Inflammatory macrophage treated with lipopolysaccharide for 4 hours (primary cell): ENCODE measurements around the gene TMTC2.
"Not testable (repeated sequence)": the region's sequence is repeated elsewhere in the genome, so short reads cannot be mapped to it uniquely, and the experiment has no call there.

Experiments used
- DNase-seq: peaks from one replicate; pipeline ENCODE4 v3.0.0-alpha.2; 2020

TMTC2 gene

DNA sequence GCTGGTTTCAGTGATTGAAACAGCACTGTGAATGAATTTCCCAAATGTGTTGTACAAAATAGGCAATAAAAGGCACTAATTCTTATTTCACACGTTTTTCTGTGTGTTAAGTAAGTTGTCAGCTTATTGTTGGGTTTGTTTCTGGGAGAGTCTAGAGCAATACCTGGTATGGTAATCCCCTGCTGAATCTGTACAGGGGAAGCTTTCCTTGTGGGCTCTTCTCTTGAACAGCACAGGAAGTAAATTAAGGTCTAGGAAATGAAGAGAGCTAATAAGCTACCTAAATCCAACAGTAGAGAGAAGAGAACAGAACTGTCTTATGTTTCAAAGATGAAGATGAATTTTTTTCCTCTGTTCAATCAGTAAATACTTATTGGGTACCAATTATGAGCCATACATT, 406.7 kb downstream of the TMTC2 start:
- no peak for DNase-seq

DNA sequence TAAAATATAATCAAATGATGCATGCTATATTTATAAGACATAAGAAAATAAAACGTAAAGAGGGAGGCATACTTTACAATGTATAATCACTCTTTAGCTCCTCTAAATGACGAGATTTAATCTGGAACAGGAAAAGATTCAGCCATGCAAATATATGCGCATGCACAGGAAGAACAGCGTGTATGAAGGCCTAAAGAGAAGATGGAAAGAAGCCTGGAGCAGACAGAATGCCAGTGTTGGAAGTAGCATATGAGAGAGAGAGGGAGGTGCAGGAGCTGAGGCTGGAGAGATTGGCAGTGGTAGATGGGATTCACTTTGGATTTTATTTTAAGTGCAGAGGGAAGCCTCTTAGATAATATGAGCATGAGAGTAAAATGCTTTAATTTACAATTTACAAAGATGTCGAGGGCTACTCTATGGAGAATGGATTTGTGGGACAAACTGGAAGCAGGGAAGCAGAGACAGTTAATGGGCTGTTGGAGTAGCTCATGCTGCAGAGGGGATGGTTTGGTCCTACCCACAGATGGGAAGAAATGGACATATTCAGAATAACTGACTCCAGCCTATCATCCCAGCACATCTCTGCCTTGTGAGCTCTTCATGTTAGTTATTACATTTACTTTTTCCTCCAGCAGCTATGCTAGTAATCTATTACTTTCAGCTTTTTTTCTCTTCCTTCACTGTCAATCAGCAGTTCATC, 411.1 kb downstream of the TMTC2 start:
- no peak for DNase-seq

DNA sequence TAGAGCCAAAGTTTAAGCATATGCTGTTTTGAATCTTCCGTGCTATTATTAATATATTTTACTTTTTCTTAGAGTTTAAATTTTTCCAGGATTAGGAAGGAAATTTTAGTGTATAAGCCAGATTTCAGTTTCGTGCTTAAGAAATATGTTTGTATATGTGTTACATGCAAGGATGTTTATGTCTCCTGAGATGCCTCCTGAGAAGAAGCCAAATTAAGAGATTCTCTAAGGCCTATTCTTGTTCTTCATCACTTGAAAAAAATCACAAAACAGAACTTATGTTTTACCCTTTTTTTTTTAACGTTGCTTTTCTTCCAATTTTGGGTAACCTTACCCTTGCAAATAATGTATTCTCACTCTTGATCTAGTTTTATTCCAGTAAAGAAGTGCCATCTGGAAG, 412.7 kb downstream of the TMTC2 start:
- no peak for DNase-seq

DNA sequence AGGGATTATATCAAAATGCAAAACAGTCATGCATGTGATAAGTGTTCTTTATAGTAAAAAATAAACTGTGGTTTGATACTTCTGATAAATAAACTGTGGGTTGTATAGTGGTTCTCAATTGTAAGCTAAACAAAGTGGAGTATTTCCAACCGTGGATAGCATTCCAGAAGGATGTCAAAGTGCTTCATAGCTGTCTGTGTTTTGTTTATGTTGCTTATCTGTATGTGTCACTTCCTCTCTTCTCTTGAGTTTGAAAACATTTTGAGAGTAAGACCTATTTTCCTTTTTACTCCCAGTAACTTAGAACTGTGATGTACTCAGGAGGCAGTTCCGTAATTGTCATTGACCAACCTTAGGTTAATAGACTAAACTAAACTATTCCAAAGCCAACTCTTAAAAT, 415.8 kb downstream of the TMTC2 start:
- no peak for DNase-seq

DNA sequence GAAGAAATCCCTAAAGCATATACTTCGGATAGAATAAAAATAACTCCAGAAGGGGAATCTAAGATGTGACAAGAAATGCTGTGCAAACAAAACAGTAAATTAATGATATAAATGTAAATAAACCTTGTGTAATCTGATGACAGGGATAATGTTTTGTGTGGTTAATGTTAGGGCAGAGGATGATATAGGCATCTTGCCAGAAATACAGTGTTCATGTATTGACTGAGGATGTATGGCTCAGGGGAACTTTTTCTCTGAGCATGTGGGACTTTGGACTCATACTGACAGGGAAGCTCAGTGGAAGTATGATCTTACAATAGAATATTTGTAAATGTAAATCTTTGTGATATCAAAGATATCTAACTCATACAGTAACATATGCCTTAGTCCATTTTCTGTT, 420.2 kb downstream of the TMTC2 start:
- DNase-seq: no peak

DNA sequence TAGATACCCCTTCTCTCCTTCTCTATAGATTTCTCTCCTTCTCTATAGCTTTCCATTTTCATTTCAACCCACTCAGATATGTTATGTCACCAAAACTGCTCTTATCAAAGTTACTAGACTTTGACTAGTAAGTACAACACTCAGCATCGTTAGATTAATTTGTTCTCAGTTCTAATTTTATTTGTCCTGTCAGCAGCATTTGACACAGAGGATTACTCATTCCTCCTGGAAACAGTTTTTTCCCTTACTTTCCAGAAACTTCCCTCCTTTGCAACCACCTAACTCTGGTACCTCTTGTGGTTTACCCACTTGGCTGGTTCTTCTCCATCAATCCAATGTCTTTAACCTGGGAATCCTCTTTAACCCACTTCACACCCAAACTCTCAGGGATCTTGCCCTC, 423.7 kb downstream of the TMTC2 start:
- no peak for DNase-seq

DNA sequence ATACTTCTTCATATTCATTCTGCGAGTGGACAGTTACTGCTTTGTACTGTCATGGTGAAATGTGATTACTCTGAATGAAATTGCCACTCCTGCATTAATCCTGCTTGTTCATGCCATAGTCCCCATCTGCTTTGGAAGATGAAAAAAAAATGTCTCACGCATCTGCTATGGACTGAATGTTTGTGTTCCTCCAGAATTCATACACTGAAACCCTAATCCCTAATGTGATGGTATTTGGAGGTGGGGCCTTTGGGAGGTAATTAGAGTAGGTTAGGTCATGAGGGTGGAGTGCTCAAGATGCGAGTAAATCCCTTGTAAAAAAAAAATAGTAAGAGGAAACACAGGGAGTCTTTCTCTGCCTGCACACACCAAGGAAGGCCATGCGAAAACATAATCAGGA, 427.2 kb downstream of the TMTC2 start:
- DNase-seq: no peak

DNA sequence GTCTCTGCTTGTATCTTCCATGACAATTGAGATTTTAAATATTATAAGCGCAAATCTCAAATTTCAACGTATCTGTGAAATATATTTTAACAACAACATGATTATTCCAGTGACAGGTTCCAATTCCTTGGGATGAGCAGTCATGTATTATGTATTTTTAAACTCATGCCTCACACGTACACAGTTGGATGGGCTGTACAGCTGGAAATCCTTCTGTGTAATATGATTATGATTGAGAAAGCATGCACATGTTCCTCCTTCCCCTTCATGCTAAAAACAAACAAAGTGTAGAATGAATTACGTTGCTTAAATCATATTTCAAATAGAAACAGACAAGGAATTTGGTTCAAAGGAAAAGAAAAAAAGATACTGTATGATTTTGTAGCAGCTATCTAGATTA, 428.3 kb downstream of the TMTC2 start:
- DNase-seq: no peak

DNA sequence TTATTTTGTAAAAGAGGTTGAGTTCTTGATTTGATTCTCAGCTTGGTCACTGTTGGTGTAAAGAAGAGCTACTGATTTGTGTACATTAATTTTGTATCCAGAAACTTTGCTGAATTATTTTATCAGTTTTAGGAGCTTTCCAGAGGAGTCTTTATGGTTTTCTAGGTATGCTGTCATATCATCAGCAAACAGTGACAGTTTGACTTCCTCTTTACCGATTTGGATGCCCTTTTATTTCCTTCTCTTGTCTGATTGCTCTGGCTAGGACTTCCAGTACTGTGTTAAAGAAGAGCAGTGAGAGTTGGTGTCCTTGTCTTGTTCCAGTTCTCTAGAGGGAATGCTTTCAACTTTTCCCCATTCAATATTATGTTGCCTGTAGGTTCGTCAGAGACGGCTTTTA, 431.2 kb downstream of the TMTC2 start:
- not testable (repeated sequence) for DNase-seq

DNA sequence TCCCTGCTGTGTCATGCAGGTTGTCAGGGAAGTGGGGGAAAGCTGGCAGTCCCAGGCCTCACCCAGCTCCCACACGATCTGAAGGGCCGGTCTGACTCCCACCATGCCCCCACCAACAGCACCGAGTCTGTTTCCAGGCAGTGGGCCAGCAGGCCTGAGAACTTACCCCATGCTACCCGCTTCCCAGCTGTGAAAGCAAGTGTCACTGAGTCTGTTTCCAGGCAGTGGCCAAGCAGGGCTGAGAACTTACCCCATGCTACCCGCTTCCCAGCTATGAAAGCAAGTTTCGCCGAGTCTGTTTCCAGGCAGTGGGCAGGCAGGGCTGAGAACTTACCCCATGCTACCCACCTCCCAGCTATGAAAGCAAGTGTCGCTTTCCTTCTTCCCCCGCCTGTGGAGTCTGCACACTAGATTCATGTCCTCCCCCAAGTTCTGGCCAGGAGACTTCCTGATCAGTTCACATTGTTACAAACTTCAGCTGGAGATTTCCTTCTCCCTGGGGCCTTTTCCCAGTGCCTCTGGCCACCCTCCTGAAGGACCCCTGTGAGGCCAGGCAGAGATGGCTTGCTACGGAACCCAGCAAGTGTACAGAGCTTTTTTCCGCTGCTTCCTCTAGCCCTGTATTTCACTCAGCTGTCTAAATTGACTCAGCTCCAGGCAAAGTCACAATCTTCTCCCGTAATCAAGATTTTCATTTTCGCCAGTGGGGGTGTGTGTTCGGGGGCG, 435.4 kb downstream of the TMTC2 start:
- DNase-seq: no peak

DNA sequence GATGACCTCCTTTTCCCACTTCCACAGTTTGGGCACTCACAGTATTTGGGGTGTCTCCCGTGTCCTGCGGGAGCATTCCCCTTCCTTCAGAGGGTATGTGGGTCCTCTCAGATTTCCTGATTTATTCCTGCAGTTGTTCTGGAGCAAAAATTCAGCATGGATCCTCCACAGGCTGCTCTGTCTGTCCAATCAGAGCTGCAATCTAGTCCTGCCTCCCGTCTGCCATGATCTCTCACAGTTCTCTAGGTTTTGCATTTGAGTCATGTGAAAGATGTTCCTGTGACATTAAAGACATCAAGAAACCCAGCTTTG, 435.9 kb downstream of the TMTC2 start:
- no peak for DNase-seq

DNA sequence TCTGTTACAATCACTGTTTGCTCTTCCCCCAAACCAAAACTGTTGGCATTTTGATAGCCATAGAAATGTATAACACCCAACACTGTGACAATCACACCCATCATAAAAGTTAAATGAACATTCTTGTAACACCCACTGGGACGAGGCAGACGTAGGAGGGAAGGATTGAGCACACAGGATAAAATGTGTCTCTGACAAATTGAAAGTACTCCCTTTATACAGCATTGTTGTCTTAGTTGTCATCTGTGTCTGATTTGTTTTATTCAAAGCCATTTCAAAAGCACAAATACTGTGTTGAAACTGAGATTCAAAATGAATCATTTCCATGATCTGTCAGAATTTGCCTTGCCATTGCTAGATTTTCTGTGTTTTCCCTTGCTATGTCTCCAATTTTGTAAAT, 436.3 kb downstream of the TMTC2 start:
- DNase-seq: no peak

DNA sequence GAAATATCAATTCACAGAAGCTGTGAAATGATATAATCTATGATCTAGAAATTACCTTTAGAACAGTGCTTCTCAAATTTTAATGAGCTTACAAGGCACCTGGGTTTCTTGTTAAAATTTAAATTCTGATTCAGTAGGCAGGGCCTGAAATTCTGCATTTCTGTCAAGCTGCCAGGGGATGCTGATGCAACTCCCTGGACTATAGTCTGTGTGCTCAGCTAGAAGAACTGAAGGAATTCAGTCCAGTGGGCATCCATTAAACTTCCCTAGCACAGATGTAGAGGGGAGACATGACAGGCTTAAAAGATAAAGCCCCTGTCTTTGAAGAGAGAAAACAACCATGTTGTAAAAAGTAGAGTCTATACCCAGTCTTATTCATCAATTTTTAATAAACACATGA, 441.8 kb downstream of the TMTC2 start:
- no peak for DNase-seq

DNA sequence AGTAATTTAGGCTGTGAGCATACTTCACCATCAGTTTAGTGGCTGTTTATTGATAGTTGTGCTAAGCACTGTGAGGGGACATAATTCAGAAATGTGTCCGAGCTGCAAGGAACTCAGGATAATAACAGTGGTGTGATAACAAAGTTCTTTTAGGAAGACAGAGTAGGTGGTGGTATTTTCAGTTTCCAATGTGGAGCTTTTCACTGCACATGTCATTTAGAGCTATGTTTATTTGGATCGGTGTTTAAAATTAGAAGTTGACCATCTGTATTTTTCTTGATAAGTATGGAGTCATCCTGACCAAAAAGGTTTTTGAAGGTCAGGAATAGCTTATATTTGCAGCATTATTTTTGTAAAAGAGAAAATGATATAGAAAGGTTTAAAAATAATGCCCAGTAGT, 443.5 kb downstream of the TMTC2 start:
- DNase-seq: no peak

DNA sequence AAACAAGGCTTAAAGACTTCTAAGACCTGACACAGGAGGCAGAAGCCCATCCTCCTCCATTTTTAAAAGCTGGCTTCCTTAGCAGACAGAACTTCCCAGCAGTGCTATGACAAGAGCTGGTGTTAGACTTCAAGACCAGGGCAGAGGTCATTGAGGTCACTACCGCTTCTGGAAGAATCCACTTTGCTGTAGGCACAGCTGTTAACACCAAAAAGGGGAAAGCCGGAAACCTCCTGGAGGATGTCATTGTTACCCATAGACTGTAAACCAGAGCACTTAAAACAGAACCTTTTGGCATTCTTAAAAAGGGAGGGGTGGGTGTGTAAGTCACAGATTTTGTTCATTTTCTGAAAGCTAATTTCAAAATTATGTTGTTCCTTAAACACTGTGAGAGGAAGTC, 445.7 kb downstream of the TMTC2 start:
- DNase-seq: no peak

DNA sequence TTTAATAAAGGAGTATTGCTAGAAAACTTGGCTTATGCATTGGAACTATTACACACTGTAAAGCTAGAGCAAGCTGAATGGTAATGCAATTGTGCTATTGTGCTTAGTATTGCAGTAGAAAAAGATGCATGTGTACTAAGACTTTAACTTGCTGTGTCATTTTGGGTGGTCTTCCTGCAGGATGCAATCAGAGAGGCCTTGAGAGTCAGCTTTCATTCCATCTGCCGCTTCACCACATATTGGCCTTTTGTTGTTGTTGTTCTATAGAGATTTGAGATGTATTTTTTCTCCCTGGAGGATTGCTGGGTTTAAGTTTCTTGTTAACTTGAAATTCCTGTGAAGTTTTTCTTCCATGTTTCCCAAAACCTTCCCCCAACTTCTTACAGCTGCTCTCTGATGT, 449.7 kb downstream of the TMTC2 start:
- DNase-seq: no peak

DNA sequence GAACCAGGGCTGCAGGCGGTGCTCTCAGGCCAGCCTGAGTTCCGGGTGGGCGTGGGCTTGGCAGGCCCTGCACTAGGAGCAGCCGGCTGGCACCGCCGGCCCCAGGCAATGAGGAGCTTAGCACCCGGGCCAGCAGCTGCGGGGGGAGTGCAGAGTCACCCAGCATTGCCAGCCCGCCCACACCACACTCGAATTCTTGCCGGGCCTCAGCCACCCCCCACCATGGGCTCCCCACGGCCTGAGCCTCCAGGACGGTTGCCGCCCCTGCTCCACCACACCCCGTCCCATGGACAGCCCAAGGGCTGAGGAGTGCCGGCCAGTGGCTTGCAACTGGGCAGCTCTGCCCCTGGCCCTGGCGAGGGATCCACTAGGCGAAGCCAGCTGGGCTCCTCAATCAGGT, 453.4 kb downstream of the TMTC2 start:
- DNase-seq: no peak

DNA sequence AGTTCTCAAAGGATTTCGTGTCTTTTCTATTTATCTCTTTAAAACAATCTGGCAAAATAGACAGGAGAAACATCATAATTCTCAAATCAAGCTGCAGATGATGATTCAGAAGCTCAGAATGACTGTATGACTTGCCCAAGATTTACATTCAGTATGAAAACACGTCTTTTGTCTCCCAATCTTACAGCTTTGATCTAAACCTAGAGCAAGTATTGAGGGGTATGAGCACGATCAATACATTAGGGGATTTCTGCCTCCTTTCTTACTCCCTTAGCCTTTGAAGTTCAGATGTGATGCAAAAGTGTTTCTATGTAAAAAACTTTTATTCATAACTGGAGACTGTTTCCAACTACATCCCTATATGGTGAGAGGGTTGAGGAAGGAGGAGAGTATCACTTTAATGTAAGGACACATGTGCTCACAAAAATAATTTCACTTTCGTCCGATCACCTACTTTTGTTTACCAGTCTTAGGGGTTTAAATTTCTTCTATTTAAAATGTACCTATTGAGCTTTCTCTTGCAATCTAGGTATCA, 454.8 kb downstream of the TMTC2 start:
- DNase-seq: no peak

DNA sequence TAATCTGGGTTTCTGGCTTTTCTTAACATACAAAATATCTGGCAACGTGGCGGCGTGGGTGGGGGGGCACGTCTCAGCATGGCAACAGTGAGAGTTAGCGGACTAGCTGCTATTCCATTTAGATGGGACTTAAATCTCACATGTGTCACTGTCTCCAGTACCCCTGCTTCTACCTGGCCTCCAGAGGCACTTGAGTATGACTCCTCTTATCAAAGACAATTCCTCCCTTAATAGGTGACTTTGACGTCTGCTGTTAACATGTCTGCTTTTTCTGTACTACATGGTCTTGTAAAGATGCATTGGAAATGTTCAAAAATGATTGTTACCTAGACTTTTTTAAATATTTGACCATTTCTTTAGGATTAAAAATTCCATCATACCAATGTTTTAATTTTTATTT, 456.2 kb downstream of the TMTC2 start:
- no peak for DNase-seq

DNA sequence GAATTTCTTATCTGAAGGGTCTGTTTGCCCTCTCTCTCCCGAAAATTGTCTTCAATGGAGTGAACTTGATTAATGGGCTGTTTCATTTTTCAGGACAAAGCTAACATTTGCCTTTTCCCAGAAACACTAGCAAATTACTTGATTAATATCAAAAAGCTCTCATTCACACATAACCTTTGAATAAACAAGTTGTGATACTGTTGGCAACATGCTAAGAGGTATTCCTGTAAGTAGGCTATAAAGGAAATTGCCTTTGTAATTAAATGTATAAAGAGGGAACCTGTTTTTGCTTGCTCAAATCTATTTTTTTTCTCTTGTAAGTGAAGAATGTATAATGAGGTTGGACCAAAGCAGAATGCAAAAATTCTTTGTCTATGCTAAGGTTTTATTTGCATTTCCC, 457.2 kb downstream of the TMTC2 start:
- DNase-seq: no peak

DNA sequence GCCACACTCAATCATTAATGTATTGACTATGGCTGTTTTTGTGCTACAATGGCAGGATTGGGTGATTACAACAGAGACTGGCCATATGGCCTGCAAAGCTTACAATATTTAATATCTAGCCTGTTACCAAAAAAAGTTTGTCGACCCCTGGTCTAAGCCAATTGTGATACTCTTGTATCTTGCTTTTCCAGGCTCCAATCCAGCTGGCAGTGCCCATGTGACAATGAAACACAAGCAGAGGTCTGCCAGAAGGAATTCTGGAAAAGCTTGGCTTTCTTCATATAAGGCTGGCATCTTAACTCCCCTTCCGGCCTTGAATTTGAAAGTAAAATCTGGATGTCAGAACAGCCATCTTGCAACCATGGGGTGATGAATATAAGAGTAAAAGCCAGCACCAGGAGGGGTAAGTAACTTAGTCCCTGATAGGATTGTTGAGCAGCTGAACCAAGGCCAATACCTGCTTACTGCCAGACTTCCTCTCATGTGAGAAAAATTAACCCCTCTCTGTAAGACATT, 458.7 kb downstream of the TMTC2 start:
- DNase-seq: no peak

DNA sequence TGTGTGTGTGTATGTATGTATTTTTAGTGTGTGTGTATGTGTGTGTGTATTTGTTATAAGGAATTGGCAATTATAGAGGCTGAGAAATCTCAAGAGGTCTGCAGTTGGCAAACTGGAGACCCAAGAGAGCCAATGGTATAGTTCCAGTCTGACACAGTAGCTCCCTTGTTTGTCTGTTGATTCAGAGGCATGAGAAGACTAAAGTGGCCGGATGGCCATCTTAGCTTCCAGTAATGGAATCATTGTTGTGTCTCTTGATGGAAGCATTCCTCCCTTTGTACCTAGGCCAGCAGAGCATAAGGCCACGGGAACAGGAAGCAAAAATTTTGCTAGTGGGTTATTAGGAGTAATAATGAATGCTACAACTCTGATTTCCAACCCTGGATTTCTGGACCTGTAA, 460.6 kb downstream of the TMTC2 start:
- no peak for DNase-seq

DNA sequence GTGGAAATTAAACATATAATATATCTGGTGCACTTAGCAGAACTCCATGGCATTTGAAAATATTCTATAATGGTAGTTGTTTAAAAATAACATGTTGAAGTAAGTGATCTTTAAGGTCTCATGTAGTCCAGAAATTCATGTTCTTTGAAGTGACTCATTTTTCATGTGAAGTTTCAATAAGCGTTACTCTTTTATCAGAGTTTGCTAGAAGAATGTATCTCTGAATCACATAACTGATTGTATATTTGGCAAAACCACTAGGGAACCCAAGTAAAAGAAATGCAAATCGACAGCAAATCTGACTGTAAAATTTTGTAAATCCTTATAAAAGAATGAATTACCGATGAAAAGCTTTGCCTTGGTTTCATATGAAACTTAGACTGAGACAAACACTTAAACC, 463.3 kb downstream of the TMTC2 start:
- DNase-seq: no peak

DNA sequence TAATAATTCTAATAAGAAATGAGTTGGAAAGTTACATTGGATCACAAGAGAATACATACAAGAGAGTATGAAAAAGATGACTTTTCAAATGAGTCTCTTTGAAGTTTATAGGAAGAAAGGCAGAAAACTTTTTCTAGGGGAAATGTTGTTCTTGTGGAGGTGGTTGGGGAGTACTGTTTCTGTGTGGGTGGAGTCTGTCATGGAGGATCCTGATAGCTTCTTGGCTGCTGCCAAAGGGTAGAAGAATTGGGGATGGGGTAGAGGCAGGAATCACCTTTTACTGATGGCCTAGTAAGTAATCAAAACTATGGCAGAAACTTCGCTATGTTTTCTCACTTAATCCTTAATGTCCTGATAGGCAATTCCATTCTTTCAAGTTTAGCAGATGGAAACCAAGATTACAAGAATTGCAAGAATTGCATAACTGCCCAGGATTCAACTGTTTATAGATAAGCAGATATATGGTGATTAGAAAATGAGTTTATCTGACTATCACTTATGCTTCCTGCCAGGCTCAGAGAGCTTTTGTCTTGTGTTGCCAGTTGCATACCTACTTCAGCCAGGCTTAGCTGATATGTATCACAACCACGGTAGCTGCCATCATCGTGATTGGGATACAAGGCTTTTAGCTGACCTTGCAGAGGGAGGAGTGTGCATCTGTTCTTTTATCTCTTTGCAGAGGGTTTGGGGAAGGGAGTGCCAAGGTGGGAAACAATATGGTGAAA, 463.9 kb downstream of the TMTC2 start:
- no peak for DNase-seq
